ENCODE measurements around the gene OR1A1.
"Not testable (repeated sequence)": the region's sequence is repeated elsewhere in the genome, so short reads cannot be mapped to it uniquely, and the experiment has no call there.

Gene OR1A1

GRCh38 chr17:3207367-3207766, at the start of gene OR1A1:
TSS of gene OR1A1 (plus strand) at chr17:3207667. CDS start at chr17:3215621, 7,954 bp downstream.
- no peak within 1 kb of the TSS for H3K4me3 ChIP-seq (ENCODE audit: low read length)
- TF ChIP-seq, protein P1, sequence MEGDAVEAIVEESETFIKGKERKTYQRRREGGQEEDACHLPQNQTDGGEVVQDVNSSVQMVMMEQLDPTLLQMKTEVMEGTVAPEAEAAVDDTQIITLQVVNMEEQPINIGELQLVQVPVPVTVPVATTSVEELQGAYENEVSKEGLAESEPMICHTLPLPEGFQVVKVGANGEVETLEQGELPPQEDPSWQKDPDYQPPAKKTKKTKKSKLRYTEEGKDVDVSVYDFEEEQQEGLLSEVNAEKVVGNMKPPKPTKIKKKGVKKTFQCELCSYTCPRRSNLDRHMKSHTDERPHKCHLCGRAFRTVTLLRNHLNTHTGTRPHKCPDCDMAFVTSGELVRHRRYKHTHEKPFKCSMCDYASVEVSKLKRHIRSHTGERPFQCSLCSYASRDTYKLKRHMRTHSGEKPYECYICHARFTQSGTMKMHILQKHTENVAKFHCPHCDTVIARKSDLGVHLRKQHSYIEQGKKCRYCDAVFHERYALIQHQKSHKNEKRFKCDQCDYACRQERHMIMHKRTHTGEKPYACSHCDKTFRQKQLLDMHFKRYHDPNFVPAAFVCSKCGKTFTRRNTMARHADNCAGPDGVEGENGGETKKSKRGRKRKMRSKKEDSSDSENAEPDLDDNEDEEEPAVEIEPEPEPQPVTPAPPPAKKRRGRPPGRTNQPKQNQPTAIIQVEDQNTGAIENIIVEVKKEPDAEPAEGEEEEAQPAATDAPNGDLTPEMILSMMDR (conservative IDR thresholded peaks at IDR 0.05; ENCODE audit: low read length), result no peak
- no peak for DNase-seq (ENCODE audit: low read depth)

DNA sequence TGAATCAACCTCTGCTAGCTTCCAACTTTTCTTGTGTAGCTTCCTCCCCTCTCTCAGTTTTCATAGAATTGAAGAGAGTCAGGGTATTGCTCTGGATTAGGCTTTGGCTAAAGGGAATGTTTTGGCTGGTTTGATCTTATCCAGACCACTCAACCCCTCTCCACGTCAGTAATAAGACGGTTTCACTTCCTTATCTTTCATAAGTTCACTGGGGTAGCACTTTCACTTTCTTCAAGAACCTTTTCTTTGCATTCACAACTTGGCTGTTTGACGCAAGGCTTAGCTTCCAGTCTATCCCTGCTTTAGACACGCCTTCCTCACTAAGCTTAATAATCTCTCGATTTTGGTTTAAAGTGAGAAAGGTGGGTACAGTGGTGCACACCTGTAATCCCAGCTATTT, 39.9 kb upstream of the OR1A1 start:
- no peak for DNase-seq (ENCODE audit: low read depth)
- TF ChIP-seq, protein P1 (conservative IDR thresholded peaks at IDR 0.05; ENCODE audit: low read length), result no peak
- H3K4me3 ChIP-seq (ENCODE audit: low read length), result no peak overlapping the region

DNA sequence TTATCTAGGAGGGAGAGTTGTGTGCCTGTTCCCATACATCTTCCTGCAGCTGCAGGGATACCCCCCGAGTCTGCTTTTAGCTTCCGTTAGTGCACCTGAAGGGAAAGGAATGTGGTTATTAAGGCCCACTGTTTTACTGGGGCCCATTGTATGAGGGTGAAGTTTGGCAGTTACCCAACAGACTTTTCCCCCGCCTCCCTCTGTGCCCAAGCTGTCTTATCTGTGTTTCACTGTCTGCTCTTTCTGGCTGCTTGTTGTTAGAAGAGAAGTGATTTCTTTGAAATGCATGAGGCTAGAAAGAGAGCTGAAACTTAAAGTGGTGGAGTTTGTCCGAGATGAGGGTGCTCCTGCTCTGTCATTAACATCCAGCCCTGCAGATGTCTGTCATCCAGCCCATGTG, 17.5 kb upstream of the OR1A1 start:
- TF ChIP-seq, protein P1 (conservative IDR thresholded peaks at IDR 0.05; ENCODE audit: low read length), result no peak
- DNase-seq (ENCODE audit: low read depth), result no peak
- H3K4me3 ChIP-seq (ENCODE audit: low read length), result no peak overlapping the region

DNA sequence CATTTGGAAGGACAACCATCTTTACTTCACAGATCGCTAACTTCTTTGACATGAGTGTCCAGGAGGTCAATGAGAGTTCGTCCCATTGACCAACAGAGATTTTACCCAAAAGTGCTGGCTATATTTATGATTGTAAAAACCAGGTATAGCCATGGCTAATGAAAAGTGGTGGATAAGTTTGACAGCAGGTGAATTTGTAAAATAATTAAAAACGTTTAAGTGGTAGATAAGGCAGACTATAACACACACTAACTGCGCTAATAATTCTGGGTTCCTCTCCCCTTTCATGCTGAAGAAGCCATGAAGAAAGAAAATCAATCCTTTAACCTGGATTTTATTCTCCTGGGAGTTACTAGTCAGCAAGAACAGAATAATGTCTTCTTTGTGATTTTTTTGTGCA, 10.2 kb upstream of the OR1A1 start, which contains the start of gene OR1A2:
OR1A2 (plus strand) TSS at position 301 of the 400 bp plus-strand sequence; CDS start at position 301, 0 bp downstream.
- H3K4me3 ChIP-seq (ENCODE audit: low read length), result no peak within 1 kb of the TSS
- no peak for DNase-seq (ENCODE audit: low read depth)
- TF ChIP-seq, protein P1 (conservative IDR thresholded peaks at IDR 0.05; ENCODE audit: low read length), result no peak

- no peak for DNase-seq (ENCODE audit: low read depth)
- no peak overlapping the region for H3K4me3 ChIP-seq (ENCODE audit: low read length)
- TF ChIP-seq, protein P1 (conservative IDR thresholded peaks at IDR 0.05; ENCODE audit: low read length), result no peak
Measured at GRCh38 chr17:3208484-3208883, 1.0 kb downstream of the OR1A1 start.

GRCh38 chr17:3213001-3213400, 5.5 kb downstream of the OR1A1 start:
- TF ChIP-seq, protein P1 (conservative IDR thresholded peaks at IDR 0.05; ENCODE audit: low read length), result no peak
- H3K4me3 ChIP-seq (ENCODE audit: low read length), result no peak overlapping the region
- no peak for DNase-seq (ENCODE audit: low read depth)

- TF ChIP-seq, protein P1 (conservative IDR thresholded peaks at IDR 0.05; ENCODE audit: low read length), result no peak
- DNase-seq (ENCODE audit: low read depth), result no peak
- H3K4me3 ChIP-seq (ENCODE audit: low read length), result no peak overlapping the region
Measured at GRCh38 chr17:3213587-3213986, 6.1 kb downstream of the OR1A1 start.

DNA sequence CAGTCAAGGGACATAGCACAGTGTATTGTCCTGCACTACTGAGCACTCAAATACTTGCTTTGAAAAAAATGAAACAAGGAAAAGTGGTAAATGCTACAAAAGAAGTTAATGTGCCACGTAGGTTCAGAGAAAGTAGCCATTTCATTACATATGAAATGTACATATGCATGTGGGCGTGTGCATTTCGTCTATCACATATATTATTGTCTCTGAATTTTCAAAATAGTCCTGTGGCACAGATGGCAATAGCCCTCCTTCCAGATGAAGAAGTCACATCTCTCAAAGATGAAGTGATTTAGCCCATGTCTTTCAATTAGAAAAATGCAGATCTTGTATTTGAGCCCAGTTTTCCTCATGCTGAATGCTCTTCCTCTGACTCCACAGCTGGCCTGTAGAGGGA, 12.5 kb downstream of the OR1A1 start:
- not testable (repeated sequence) for DNase-seq (ENCODE audit: low read depth); H3K4me3 ChIP-seq (ENCODE audit: low read length)
